ENCODE data around the gene TRMT13. TPM values are rescaled to one million over a fixed set of nuclear protein-coding genes. Genes with fewer than 3 reads are reported as not detected.

Gene TRMT13
- total RNA-seq, 2 experiments from 2014 or later, result 15.5 to 17.5 TPM

GRCh38 chr1:100137602-100138001 is 4.6 kb downstream of the TRMT13 start:
- Mint-ChIP-seq H3K27ac (no peak overlapping the region), H3K9me3 (no peaks in the 10 kb centered on the region), H3K4me1 (ENCODE audit: low read depth) (peaks cover 15% of the 10 kb centered on the region), H3K27me3 (no peaks in the 10 kb centered on the region), H3K4me3 (no peak overlapping the region), H3K36me3 (ENCODE audit: low read depth) (peaks cover 25% of the 10 kb centered on the region)
- no peak for ATAC-seq
- CTCF ChIA-PET, result no interaction called here
- no peak for DNase-seq
- intact Hi-C loops (cut with micrococcal nuclease), result loop anchor here (10.0 kb wide), 2 partner anchors 217 to 333 kb away; partner anchors contain the start of gene CDC14A
- TF ChIP-seq CTCF (IDR thresholded peaks at IDR 0.05), result no peak
- POLR2A ChIA-PET, result interaction anchor here (0.7 kb wide), 1 partner anchor 55 kb away, joined by 4 read pairs; no protein-coding TSS in a partner anchor

DNA sequence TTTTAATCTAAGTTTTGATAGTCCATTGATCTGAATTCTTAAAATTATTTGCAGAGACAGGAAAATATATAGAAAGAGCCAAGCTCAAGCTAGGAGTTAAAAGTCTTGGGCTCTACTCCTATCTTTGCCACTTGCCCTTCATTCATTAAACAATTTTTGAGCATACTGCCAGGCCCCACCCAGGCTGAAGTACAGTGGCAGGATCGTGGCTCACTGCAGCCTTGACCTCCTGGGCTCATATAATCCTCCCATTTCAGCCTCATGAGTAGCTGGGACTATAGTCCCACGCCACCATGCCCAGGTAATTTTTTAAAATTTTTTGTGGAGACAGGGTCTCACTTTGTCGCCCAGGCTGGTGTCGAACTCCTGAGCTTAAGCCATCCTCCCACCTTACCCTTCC is 8.2 kb downstream of the TRMT13 start:
- TF ChIP-seq CTCF (IDR thresholded peaks at IDR 0.05), result no peak
- no peak for ATAC-seq
- no peak for DNase-seq
- intact Hi-C loops (cut with micrococcal nuclease), result loop anchor here (10.0 kb wide), 1 partner anchor 124 kb away; the partner anchor contains the start of gene RTCA
- POLR2A ChIA-PET, result no interaction called here
- Mint-ChIP-seq H3K4me3 (no peak overlapping the region), H3K4me1 (ENCODE audit: low read depth) (peaks cover 2% of the 10 kb centered on the region), H3K36me3 (ENCODE audit: low read depth) (peaks cover 29% of the 10 kb centered on the region), H3K9me3 (no peaks in the 10 kb centered on the region), H3K27me3 (no peaks in the 10 kb centered on the region), H3K27ac (no peak overlapping the region)
- CTCF ChIA-PET, result interaction anchor here (1.2 kb wide), 1 partner anchor 8 kb away, joined by 3 read pairs; the partner anchor contains the start of genes SASS6 and TRMT13

- Mint-ChIP-seq H3K9me3 (no peaks in the 10 kb centered on the region), H3K36me3 (ENCODE audit: low read depth) (peaks cover 30% of the 10 kb centered on the region), H3K27me3 (no peaks in the 10 kb centered on the region), H3K27ac (no peak overlapping the region), H3K4me3 (no peak overlapping the region), H3K4me1 (ENCODE audit: low read depth) (peaks cover 2% of the 10 kb centered on the region)
- DNase-seq (no peak), ATAC-seq (no peak)
- CTCF ChIA-PET, result interaction anchor here (1.2 kb wide), 1 partner anchor 9 kb away, joined by 3 read pairs; the partner anchor contains the start of genes SASS6 and TRMT13
- intact Hi-C loops (cut with micrococcal nuclease), result loop anchor here (10.0 kb wide), 1 partner anchor 122 kb away; the partner anchor contains the start of gene RTCA
- POLR2A ChIA-PET, result no interaction called here
- no peak for TF ChIP-seq CTCF (IDR thresholded peaks at IDR 0.05)
These were observed 9.4 kb downstream of the TRMT13 start for GRCh38 chr1:100142343-100142742.

GRCh38 chr1:100145116-100145515 is 12.2 kb downstream of the TRMT13 start:
- no peak for DNase-seq
- H3K27me3 Mint-ChIP-seq, result no peaks in the 10 kb centered on the region
- TF ChIP-seq CTCF (IDR thresholded peaks at IDR 0.05), result no peak
- no peaks in the 10 kb centered on the region for H3K4me1 Mint-ChIP-seq (ENCODE audit: low read depth)
- H3K4me3 Mint-ChIP-seq, result no peak overlapping the region
- no peak for ATAC-seq
- no peaks in the 10 kb centered on the region for H3K9me3 Mint-ChIP-seq
- intact Hi-C loops (cut with micrococcal nuclease), result loop anchor here (10.0 kb wide), 1 partner anchor 120 kb away; the partner anchor contains the start of gene RTCA
- peaks cover 26% of the 10 kb centered on the region for H3K36me3 Mint-ChIP-seq (ENCODE audit: low read depth)
- CTCF ChIA-PET, result no interaction called here
- peak overlapping the region; percentile 74 for H3K27ac Mint-ChIP-seq
- POLR2A ChIA-PET, result no interaction called here

DNA sequence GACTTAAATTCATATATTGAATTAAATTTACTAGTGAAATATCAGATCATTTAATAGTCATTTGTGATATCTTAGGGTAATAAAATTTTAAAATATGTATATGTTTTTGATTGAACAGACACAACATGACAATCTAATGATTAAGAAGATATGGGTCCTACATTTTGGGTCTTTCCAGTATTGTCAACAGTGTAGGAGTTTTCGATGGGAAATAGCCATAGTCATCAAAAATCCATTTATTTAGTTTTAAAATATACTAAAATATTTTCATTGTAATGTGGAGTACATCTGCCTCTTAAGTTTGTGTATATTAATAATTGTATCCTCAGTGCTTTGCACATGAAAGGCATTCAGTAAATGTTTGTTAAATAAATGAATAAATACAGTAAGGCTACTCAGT is 14.0 kb downstream of the TRMT13 start:
- TF ChIP-seq CTCF (IDR thresholded peaks at IDR 0.05), result no peak
- Mint-ChIP-seq H3K9me3 (no peaks in the 10 kb centered on the region), H3K4me3 (no peak overlapping the region), H3K27me3 (no peaks in the 10 kb centered on the region), H3K27ac (no peak overlapping the region), H3K4me1 (ENCODE audit: low read depth) (peaks cover 2% of the 10 kb centered on the region), H3K36me3 (ENCODE audit: low read depth) (peaks cover 25% of the 10 kb centered on the region)
- ChIA-PET CTCF (interaction anchor here (2.2 kb wide), 1 partner anchor 312 kb away, joined by 5 read pairs; no protein-coding TSS in a partner anchor), POLR2A (no interaction called here)
- no peak for DNase-seq
- intact Hi-C loops (cut with micrococcal nuclease), result loop anchor here (10.0 kb wide), 1 partner anchor 118 kb away; the partner anchor contains the start of gene RTCA
- ATAC-seq, result no peak
